Heart right ventricle (tissue), 16 donors: ENCODE results near the gene MAP3K2. TPM values are rescaled to one million over a fixed set of nuclear protein-coding genes. Genes with fewer than 3 reads are reported as not detected.

Experiments used
- ATAC-seq, 8 donors: fragments of 200-7000 bp; cut with Tn5 transposase; one replicate each; pipeline ENCODE4 v1.9.1; 2020; ENCODE audit warnings: mild to moderate bottlenecking in 8 of 8, moderate library complexity in 8 of 8, moderate number of reproducible peaks in 1 of 8
- DNase-seq, 2 donors: peaks; one replicate each; pipeline ENCODE4 v3.0.0-alpha.2; 2020
- H3K27ac ChIP-seq, 10 donors: fragments of 200-600 bp; sonication (generic) in 2 of 10; one replicate each; pipeline versions ENCODE4 v1.5.0 to v1.8.0; 2020 to 2022; ENCODE audit warnings: mild to moderate bottlenecking in 3 of 10
- H3K27me3 ChIP-seq, 7 donors: fragments of 200-600 bp; one replicate each; pipeline ENCODE4 v1.8.0; 2021 to 2022; ENCODE audit warnings: mild to moderate bottlenecking in 2 of 7
- H3K36me3 ChIP-seq, 9 donors: fragments of 200-600 bp; sonication (generic) in 1 of 9; one replicate each; pipeline versions ENCODE4 v1.5.0 to v1.8.0; 2020 to 2022; ENCODE audit warnings: mild to moderate bottlenecking in 2 of 9
- H3K4me1 ChIP-seq, 9 donors: fragments of 200-600 bp; sonication (generic) in 1 of 9; one replicate each; pipeline versions ENCODE4 v1.5.0 to v1.8.0; 2020 to 2022; ENCODE audit warnings: mild to moderate bottlenecking in 4 of 9
- H3K4me3 ChIP-seq, 10 donors: fragments of 200-600 bp; sonication (generic) in 2 of 10; one replicate each; pipeline versions ENCODE4 v1.5.0 to v1.8.0; 2020 to 2022; ENCODE audit warnings: mild to moderate bottlenecking in 7 of 10, moderate library complexity in 2 of 10
- H3K9me3 ChIP-seq, 11 donors: fragments of 200-600 bp in 10 of 11; sonication (generic) in 2 of 11; one replicate each; pipeline versions ENCODE4 v1.5.0 to v1.8.0; 2013 to 2022; ENCODE audit warnings: mild to moderate bottlenecking in 2 of 11, control low read depth in 1 of 11, moderate library complexity in 1 of 11
- CTCF ChIP-seq, 9 donors: fragments of 200-600 bp; sonication (generic) in 2 of 9; IDR thresholded peaks; one replicate each; pipeline versions ENCODE4 v1.5.0 to v1.8.0; 2021 to 2022; ENCODE audit warnings: antibody characterized with exemption in 9 of 9, mild to moderate bottlenecking in 5 of 9, moderate library complexity in 1 of 9
- WGBS, 2 donors: extraction: QIAGEN DNeasy Blood & Tissue Kit; methylation state at CpG; one replicate each; pipeline ENCODE4 v1.1.7; 2013; ENCODE audit warnings: inconsistent platforms in 1 of 2; 5-methylcytosine and 5-hydroxymethylcytosine counted together
- intact Hi-C, 10 donors: fragments of 100-400 bp; cut with DNase I; formaldehyde crosslinking; loops; one replicate each; pipeline versions ENCODE4 v1.11.1 to v1.14.2; 2022
- polyA plus RNA-seq, 2 donors: library from polyadenylated mRNA; stranded (reverse); fragments of 200-250 nt; gene quantifications; one replicate each; pipeline ENCODE4 v1.2.3, GENCODE V29; 2013
- total RNA-seq, 10 donors: library from RNA; stranded (reverse); fragmentation: NEBNext Ultra II Directional in 3 of 10; extraction: Animal tissue kit (Norgen Biotek cat#: 25700) in 3 of 10; gene quantifications; one replicate each; pipeline versions ENCODE4 v1.2.1 to v1.2.4, GENCODE V29; 2021 to 2023
- donor health status: Arrhythmogenic right ventricular cardiomyopathy.
- donor health status: ischemic (EF 13 %, LVEDD 7.1; RV severe dilation, severe dysfunction).
- donor health status: healthy with polysubstance abuse.
- donor health status: DM: no; HTN: yes; CAD: no.
- donor health status: DM: no; HTN: no; CAD: no.
- donor health status: ischemic (EF 25% LVEDD 6.9; RV normal size, moderate dysfunction).
- donor health status: ischemic (EF 25% LVEDD 5.7; RV mildly dilated, moderate dysfunction).
- donor health status: healthy.
- donor health status: DM: yes; HTN: yes; CAD: no.
- donor health status: Ischemic cardiomyopathy.
- donor health status: ischemic (EF 35%, LVEDD 5.7; RV mildly dilated, moderate dysfunction).
- donor health status: nonischemic (EF 11% LVEDD 7.7; RV severe dilation, severe dysfunction).
- donor health status: DM: yes; HTN: yes; CAD: no.
- donor health status: PGD.
- donor health status: ischemic (EF 29% LVEDD 5.4; RV normal size, mild dysfunction).
- donor health status: nonischemic (EF 23%, LVEDD 6.1; RV moderate dilation, normal function).

Gene MAP3K2
- total and polyA plus RNA-seq, 12 donors: 2.9 to 30.9 (median 25.2) TPM

- Histone ChIP-seq H3K9me3 (no peaks in the 10 kb centered on the region), H3K4me1 (peaks cover 8 to 33% (median 26%) of the 10 kb centered on the region in 9 donors), H3K27me3 (peaks cover 4 to 62% (median 52%) of the 10 kb centered on the region in 7 donors), H3K4me3 (no peak overlapping the region), H3K36me3 (no peaks in the 10 kb centered on the region), H3K27ac (no peak overlapping the region)
- intact Hi-C loops: no loop called here
- TF ChIP-seq CTCF (IDR thresholded peaks at IDR 0.05): no peak
- WGBS, 2 donors: 62 to 71% methylated on average over 8 of the region's 8 CpGs
- DNase-seq (no peak), ATAC-seq (no peak)
Observed at GRCh38 chr2:127420039-127420864, 32.5 kb upstream of the MAP3K2 start.

- peaks cover 8 to 35% (median 29%) of the 10 kb centered on the region in 9 donors for H3K4me1 ChIP-seq
- no peak overlapping the region for H3K27ac ChIP-seq
- TF ChIP-seq CTCF (IDR thresholded peaks at IDR 0.05): no peak
- ATAC-seq: no peak
- H3K4me3 ChIP-seq: no peak overlapping the region
- DNase-seq: no peak
- intact Hi-C loops: loop anchor here in 3 of 10 donors (10.0 kb wide), 3 partner anchors 55 to 95 kb away; no protein-coding TSS in a partner anchor
- H3K36me3 ChIP-seq: no peaks in the 10 kb centered on the region
- H3K9me3 ChIP-seq: no peaks in the 10 kb centered on the region
- WGBS, 2 donors: 82 to 91% methylated on average over 15 of the region's 15 CpGs
- peaks cover 4 to 59% (median 49%) of the 10 kb centered on the region in 7 donors for H3K27me3 ChIP-seq
Observed at GRCh38 chr2:127419448-127420038, 31.8 kb upstream of the MAP3K2 start.

GRCh38 chr2:127419112-127419430 lies 31.3 kb upstream of the MAP3K2 start:
- H3K4me1 ChIP-seq: peaks cover 8 to 37% (median 29%) of the 10 kb centered on the region in 9 donors
- TF ChIP-seq CTCF (IDR thresholded peaks at IDR 0.05): no peak

GRCh38 chr2:127418300-127419111 lies 30.7 kb upstream of the MAP3K2 start, which contains the start of gene PROC:
TSS of gene PROC (plus strand) at chr2:127418427. CDS start at chr2:127419943, 1,516 bp downstream.
- Histone ChIP-seq H3K27ac (no peak within 1 kb of the TSS), H3K9me3 (peaks cover 0 to 3% (median 0%) of the 10 kb centered on the region in 11 donors), H3K27me3 (peaks cover 4 to 49% (median 38%) of the 10 kb centered on the region in 7 donors), H3K4me1 (peaks cover 8 to 39% (median 26%) of the 10 kb centered on the region in 9 donors), H3K4me3 (no peak within 1 kb of the TSS), H3K36me3 (no peaks in the 10 kb centered on the region)
- ATAC-seq (no peak), DNase-seq (no peak)
- 93 to 96% methylated on average over 16 of the region's 16 CpGs for WGBS, 2 donors
- intact Hi-C loops: loop anchor here in 3 of 10 donors (10.0 kb wide), 3 partner anchors 54 to 94 kb away; no protein-coding TSS in a partner anchor
- no peak for TF ChIP-seq CTCF (IDR thresholded peaks at IDR 0.05)

More at GRCh38 chr2:127419112-127419430, 31.3 kb upstream of the MAP3K2 start:
- no peaks in the 10 kb centered on the region for H3K36me3 ChIP-seq
- intact Hi-C loops: loop anchor here in 3 of 10 donors (10.0 kb wide), 3 partner anchors 54 to 94 kb away; no protein-coding TSS in a partner anchor
- H3K9me3 ChIP-seq: no peaks in the 10 kb centered on the region
- H3K27ac ChIP-seq: no peak overlapping the region
- ATAC-seq: no peak
- WGBS, 2 donors: 92 to 95% methylated on average over 4 of the region's 4 CpGs
- no peak for DNase-seq
- H3K4me3 ChIP-seq: no peak overlapping the region
- H3K27me3 ChIP-seq: peaks cover 4 to 54% (median 44%) of the 10 kb centered on the region in 7 donors
